ENCODE results near the gene CCDC106.

Gene CCDC106

GRCh38 chr19:55690769-55691545, 42.9 kb downstream of the CCDC106 start:
- no peak for TF ChIP-seq CTCF (conservative IDR thresholded peaks at IDR 0.05; ENCODE audit: low read depth, low read length)
- H3K4me3 ChIP-seq (ENCODE audit: low read length), result no peak overlapping the region
- DNase-seq (ENCODE audit: low read depth), result no peak

DNA sequence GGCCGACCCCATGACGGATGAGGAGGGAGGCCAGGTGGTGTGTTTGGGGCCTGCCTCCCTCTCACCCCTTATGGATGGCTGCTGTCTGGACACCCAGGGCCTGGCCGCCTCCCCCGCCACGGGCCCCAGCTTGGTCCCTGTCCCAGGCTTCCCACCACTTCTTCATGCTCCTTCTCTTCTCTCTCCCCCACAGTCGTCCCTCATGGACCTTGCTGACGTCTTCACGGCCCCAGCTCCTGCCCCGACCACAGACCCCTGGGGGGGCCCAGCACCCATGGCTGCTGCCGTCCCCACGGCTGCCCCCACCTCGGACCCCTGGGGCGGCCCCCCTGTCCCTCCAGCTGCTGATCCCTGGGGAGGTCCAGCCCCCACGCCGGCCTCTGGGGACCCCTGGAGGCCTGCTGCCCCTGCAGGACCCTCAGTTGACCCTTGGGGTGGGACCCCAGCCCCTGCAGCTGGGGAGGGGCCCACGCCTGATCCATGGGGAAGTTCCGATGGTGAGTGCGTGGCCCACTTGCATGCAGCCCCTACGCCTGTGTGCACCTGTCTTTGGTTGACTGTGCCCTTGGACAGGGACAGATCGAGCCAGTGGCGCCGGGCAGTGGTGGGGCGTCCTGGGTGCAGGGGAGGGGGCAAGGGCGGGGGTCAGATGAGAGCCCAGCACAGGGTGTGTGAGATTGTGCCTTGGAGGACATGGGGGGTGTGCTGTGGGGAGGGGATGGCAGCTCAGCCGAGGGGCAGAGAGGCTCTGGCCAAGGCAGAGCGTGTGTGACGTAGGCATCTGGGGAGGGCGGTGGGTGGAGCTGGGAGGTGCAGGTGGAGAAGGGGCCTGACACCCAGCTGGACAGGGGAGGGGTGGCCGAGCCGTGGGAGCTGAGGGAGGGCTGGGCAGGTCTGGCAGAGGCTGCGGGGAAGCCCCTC, 43.8 kb downstream of the CCDC106 start:
- H3K4me3 ChIP-seq (ENCODE audit: low read length), result no peak overlapping the region
- TF ChIP-seq CTCF (conservative IDR thresholded peaks at IDR 0.05; ENCODE audit: low read depth, low read length), result no peak
- DNase-seq (ENCODE audit: low read depth), result no peak

DNA sequence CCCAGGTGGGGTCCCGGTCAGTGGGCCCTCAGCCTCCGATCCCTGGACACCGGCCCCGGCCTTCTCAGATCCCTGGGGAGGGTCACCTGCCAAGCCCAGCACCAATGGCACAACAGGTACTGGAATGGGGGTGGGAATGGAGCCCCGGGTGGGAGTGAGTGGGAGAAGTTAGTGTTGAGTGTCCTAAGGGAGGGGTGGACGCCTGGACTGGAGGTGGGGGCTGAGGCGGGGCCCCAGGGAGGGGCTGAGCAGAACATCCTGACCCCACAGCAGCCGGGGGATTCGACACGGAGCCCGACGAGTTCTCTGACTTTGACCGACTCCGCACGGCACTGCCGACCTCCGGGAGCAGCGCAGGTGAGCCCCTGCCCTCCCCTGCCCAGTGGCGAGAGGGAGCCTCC, 44.7 kb downstream of the CCDC106 start:
- no peak for TF ChIP-seq CTCF (conservative IDR thresholded peaks at IDR 0.05; ENCODE audit: low read depth, low read length)
- H3K4me3 ChIP-seq (ENCODE audit: low read length), result no peak overlapping the region
- no peak for DNase-seq (ENCODE audit: low read depth)

DNA sequence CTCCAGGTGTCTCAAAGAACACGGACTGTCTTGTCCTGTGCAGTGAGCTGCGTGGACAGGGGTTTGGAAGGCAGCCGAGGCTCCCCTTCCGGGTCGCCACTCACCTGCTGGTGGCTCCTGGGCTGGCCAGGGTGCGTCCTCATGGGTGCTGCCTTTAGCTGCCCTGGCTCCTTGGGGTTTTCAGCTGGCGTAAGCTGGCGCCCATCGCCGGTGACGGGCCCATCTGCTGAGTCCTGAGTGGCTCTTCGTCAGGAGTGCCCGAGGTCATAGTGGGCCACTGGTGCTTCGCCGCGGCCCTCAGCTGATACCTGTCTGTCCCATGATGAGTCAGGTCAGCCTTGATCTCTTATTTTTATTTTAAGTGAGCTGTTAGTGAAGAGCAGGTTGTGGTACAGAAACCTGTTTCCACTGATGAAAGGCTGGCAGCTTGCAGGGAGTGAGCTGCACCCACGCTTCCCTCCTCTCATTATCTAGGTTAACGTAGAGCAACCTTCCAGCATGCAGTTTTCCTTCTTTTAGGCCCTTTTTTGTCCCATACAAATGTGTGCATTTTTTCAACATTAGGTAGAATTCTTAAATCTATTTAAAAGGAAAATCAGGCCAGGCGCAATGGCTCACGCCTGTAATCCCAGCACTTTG, 45.4 kb downstream of the CCDC106 start:
- TF ChIP-seq CTCF (conservative IDR thresholded peaks at IDR 0.05; ENCODE audit: low read depth, low read length), result no peak
- DNase-seq (ENCODE audit: low read depth), result no peak
- no peak overlapping the region for H3K4me3 ChIP-seq (ENCODE audit: low read length)

- DNase-seq (ENCODE audit: low read depth), result no peak
- TF ChIP-seq CTCF (conservative IDR thresholded peaks at IDR 0.05; ENCODE audit: low read depth, low read length), result no peak
- H3K4me3 ChIP-seq (ENCODE audit: low read length), result no peak overlapping the region
Observed at GRCh38 chr19:55694241-55694655, 46.2 kb downstream of the CCDC106 start.

DNA sequence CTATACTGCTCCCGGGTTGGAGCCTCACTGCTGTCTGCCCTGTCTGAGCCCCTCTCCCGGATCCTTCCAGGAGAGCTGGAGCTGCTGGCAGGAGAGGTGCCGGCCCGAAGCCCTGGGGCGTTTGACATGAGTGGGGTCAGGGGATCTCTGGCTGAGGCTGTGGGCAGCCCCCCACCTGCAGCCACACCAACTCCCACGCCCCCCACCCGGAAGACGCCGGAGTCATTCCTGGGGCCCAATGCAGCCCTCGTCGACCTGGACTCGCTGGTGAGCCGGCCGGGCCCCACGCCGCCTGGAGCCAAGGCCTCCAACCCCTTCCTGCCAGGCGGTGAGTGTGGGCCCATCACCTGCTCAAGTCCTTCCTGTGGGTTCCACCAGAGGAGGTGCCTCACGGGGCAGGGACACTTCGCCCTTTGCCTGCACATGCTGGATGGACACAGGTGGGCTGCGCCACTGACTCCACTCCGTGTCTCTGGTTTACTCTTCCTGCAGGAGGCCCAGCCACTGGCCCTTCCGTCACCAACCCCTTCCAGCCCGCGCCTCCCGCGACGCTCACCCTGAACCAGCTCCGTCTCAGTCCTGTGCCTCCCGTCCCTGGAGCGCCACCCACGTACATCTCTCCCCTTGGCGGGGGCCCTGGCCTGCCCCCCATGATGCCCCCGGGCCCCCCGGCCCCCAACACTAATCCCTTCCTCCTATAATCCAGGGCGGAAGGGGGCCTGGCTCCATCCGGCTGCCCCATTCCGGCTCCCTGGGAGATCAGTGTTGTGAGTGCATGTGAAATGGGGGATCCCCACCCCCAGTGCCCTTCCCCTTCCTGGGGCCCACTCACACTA, 46.9 kb downstream of the CCDC106 start:
- no peak overlapping the region for H3K4me3 ChIP-seq (ENCODE audit: low read length)
- no peak for DNase-seq (ENCODE audit: low read depth)
- no peak for TF ChIP-seq CTCF (conservative IDR thresholded peaks at IDR 0.05; ENCODE audit: low read depth, low read length)
